Mesodermal cell (in vitro differentiated cells): ENCODE results near the gene KLF11.

Experiments used
- H3K27ac ChIP-seq: 2 replicates; pipeline ENCODE4 v1.7.0; 2013; ENCODE audit warnings: mild to moderate bottlenecking, low read depth, low read length, moderate library complexity; ENCODE audit not compliant: severe bottlenecking
- H3K36me3 ChIP-seq: 2 replicates; pipeline ENCODE4 v1.7.1; 2013; ENCODE audit warnings: mild to moderate bottlenecking, low read length, moderate library complexity; ENCODE audit not compliant: control insufficient read depth, insufficient read depth
- H3K4me1 ChIP-seq: one replicate; pipeline ENCODE4 v1.7.1; 2013; ENCODE audit warnings: mild to moderate bottlenecking, low read length; ENCODE audit not compliant: insufficient read depth, control insufficient read depth, poor library complexity, severe bottlenecking
- H3K4me3 ChIP-seq: 2 replicates; pipeline ENCODE4 v1.7.0; 2013; ENCODE audit warnings: low read length, control low read depth, mild to moderate bottlenecking; ENCODE audit not compliant: insufficient read depth, poor library complexity, severe bottlenecking; ENCODE audit errors: extremely low read depth
- H3K9me3 ChIP-seq: 2 replicates; pipeline ENCODE4 v1.7.1; 2013; ENCODE audit warnings: mild to moderate bottlenecking, low read length, moderate library complexity; ENCODE audit not compliant: control insufficient read depth
- whole genome bisulfite sequencing, 2 experiments: methylation state at CpG; one replicate each; pipeline ENCODE4 v1.1.5; 2013; ENCODE audit warnings: missing lambda C conversion rate in 2 of 2; ENCODE audit not compliant: insufficient coverage in 2 of 2; 5-methylcytosine and 5-hydroxymethylcytosine counted together

KLF11 gene

DNA sequence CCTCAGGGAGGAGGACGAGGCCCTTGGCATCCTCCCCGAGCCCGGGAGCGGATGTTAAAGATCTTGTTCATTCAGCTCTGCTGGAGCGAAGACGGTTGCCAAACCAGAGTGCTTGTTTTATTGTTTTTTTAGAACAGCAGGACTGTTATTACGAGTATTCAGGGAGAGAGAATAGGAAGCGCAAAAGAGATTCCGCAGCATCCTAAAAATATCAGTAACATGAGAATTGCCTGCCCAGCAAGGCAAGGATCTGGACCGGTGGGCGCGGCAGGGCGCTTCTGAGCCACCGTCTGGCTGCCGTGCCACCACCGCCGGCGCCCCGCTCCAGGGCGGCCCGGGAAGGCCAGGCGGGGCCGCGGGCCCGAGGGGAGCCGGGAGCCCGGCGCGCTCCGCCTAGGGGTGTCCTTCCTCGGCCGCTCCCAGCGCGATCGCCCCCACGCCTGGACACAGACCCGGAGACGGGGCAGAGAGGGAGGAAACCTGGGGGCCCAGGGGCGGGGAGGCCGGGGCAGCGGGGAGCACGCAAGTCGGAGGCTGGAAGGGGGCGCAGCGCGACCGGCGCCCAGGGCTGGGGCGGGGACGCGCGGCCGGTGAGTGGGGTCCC, 36.0 kb downstream of the KLF11 start:
- H3K9me3 ChIP-seq, result no peaks in the 10 kb centered on the region
- H3K4me3 ChIP-seq, result peak overlapping the region; percentile 39
- no peak overlapping the region for H3K27ac ChIP-seq
- H3K36me3 ChIP-seq, result no peaks in the 10 kb centered on the region
- peaks cover 4% of the 10 kb centered on the region for H3K4me1 ChIP-seq
- WGBS, 2 experiments, result 4 to 8% methylated on average over 37 to 44 of the region's 53 CpGs

DNA sequence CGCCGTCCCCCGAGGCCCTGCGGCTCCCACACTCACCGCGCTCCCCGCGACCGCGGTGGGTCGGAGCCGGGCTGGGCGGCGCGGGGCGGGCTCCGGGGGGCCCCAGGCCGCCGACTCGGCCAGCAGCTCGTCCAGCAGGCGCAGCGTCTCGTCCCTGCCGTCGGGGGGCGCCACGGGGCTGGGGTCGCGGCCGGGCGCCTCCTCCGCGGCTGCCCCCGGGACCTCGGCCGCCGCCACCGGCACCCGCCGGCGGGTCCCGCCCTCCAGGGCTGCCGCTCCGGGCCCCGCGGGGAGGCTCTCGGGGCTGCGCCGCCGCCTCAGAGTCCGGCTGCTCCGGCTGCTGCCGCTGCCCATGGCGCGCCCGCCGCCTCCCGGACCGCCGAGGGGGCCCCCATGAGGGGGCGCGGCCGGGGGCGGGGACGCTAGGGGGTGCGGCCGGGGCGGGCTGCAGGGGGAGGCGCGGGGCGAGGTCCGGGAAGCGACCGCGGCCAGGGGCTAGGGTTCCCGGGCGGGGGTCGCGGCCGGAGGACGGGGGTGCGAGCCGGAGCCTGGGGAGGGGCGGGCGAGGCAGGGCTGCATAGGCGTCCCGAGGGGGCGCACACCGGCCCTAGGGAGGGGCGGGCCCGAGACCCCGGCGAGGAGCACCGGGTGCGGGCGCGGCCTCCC, 36.7 kb downstream of the KLF11 start, which contains the start of gene CYS1:
Gene CYS1 (minus strand): TSS at position 542 of the 666 bp plus-strand sequence. CDS start 188 bp downstream, at position 354.
- H3K27ac ChIP-seq, result no peak within 1 kb of the TSS
- no peaks in the 10 kb centered on the region for H3K36me3 ChIP-seq
- peak within 1 kb of the TSS; percentile 39 for H3K4me3 ChIP-seq
- H3K9me3 ChIP-seq, result no peaks in the 10 kb centered on the region
- WGBS, 2 experiments, result 1% methylated on average over 35 to 64 of the region's 98 CpGs
- peaks cover 4% of the 10 kb centered on the region for H3K4me1 ChIP-seq

DNA sequence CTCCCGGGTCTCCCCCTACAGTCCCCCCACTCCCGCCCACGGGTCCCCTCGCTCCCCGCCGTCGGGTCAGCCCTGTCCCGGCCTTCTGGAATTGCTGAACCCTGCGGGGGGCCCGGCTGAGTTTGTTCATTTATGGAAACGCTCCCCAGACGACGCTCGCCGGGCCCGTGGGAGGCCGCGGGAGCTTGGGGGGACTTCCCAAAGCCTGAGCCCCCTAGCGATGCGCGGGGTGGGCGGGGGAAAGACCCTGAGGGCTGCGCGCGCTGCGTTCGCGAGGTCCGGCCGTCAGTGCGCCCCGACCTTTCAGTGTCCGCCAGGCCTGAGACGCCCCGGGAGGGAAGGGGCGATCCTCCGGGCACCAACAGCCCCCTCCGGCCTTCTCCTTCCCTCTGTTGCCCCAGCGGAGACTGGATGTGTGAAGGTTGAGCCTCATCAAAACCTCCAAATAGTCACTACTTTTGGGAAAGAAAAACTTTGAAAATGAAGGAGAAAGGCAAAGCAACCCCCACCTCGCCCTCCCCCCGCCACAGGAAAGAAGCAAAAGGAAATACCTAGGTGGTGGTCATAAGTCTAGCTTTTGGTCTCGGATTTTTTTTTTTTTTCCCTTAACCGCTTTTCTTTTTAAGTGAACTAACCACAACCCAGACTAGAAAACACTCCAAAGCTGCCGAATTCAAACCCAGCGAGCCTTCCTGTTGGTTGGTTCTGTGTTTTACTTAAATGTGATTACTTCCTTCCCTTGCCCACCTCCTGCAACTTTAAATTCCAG, 37.4 kb downstream of the KLF11 start:
- peak overlapping the region; percentile 22 for H3K4me3 ChIP-seq
- H3K9me3 ChIP-seq, result no peaks in the 10 kb centered on the region
- no peak overlapping the region for H3K27ac ChIP-seq
- no peaks in the 10 kb centered on the region for H3K36me3 ChIP-seq
- peaks cover 4% of the 10 kb centered on the region for H3K4me1 ChIP-seq
- WGBS, 2 experiments, result 6 to 7% methylated on average over 20 to 28 of the region's 45 CpGs

DNA sequence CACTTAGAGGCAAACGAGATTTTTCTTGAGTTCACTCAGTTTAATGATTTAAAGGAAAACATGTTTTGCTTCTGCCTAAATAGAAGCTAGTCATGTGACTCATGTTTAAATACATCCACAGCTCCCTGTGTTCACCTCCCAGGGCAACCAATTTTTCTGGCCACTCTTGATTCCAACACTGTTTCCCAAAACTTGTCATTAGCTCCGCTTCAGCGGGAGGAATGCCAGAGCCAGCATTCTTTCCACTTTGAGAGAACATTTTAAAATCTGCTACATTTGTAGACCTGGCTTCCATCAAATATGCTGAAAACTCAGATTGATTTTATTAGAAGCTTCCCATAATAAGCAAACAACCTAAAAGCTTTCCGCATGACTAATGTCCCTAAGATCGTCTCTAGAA, 39.7 kb downstream of the KLF11 start:
- Histone ChIP-seq H3K27ac (no peak overlapping the region), H3K9me3 (no peaks in the 10 kb centered on the region), H3K36me3 (no peaks in the 10 kb centered on the region), H3K4me3 (no peak overlapping the region), H3K4me1 (peaks cover 4% of the 10 kb centered on the region)
- 94 to 96% methylated on average over 2 of the region's 5 CpGs for WGBS, 2 experiments

DNA sequence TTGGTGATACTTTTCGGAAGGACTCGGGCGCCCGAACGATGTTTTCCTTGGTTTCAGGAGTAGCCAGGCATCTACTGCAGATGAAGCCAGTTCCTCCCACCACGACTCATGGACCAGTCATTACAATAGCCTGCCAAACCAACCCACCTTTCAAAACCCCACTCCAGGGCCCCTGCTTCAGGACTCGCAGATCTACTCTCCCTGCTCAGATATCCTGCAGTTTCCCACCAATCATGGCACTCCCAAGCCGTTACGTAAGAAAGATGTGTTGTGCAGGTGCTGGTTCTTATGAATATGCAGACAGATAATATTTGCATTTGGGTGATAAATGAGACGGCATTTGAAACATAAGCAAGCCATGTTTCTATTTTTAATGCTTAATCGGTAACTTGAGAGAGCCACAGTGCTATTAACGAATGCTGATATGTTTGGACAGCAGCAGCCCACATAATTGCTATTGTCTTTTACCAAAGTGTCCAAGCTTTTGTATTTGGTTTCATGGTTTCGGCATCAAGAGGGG, 40.4 kb downstream of the KLF11 start:
- 89% methylated on average over 8 to 9 of the region's 13 CpGs for WGBS, 2 experiments
- Histone ChIP-seq H3K27ac (no peak overlapping the region), H3K9me3 (no peaks in the 10 kb centered on the region), H3K36me3 (no peaks in the 10 kb centered on the region), H3K4me1 (peaks cover 4% of the 10 kb centered on the region), H3K4me3 (no peak overlapping the region)

DNA sequence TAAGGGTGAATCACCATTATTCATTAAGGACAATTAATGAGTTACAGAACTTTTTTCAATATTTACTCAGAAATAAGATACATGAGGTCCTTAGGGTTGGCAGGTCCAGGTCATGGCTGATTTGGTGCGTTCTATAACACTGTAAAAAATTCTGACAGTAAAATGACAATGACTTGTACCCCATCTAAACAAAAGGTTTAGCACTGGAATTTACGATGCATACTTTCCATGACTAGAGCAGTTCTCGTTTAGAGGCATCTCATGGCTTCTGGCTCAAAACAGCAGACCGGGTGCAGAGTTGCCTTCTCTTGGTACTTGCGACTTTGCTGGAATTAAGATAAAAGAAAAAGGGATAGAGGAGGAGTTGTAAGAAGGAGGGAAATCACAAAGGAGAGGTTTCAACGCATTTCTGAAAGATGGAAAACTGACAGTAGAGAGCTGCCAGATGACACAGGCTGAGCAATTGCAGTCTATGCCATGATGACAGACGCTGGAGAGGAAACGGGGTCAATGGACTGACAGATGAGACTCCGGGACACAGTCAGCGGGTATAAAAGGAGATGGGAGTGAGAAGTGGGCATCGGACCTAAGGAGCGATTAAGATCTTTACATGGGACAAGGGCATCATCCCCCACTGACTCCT, 41.0 kb downstream of the KLF11 start:
- H3K4me3 ChIP-seq, result no peak overlapping the region
- H3K4me1 ChIP-seq, result peaks cover 4% of the 10 kb centered on the region
- H3K27ac ChIP-seq, result no peak overlapping the region
- 82 to 94% methylated on average over 11 to 12 of the region's 12 CpGs for WGBS, 2 experiments
- no peaks in the 10 kb centered on the region for H3K36me3 ChIP-seq
- H3K9me3 ChIP-seq, result no peaks in the 10 kb centered on the region

DNA sequence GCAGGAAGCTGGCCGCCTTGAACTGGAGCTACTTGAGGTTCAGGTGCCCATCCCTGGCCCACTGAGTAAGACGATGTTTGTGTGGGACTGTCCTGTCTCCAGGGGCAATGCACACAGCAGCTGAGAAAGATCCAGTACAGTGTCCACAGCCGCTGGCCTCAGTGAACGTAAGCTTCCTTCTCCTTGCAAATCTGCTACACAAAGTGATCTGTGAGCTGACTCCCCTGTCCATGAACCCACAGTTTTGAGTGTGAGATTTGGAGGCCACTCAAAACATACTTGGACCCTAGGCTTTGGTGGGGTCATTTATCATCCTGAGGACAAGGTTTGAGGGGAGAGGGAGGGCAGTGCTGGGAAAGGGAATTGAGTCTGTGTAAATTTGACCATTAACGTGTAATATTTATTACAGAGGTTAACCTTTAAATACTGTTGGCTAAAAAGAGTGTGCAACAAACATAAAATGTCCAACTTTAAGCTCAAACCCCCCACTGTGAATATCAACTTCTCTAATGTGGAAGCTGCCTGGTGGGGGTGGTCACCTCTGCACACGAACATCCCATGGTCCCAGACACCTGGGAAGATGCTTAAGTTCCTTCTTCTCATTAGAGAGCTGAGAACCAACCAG, 41.8 kb downstream of the KLF11 start:
- Histone ChIP-seq H3K4me3 (no peak overlapping the region), H3K36me3 (no peaks in the 10 kb centered on the region), H3K9me3 (no peaks in the 10 kb centered on the region), H3K27ac (no peak overlapping the region), H3K4me1 (peaks cover 4% of the 10 kb centered on the region)
- WGBS, 2 experiments, result 67 to 71% methylated on average over 3 to 4 of the region's 6 CpGs

DNA sequence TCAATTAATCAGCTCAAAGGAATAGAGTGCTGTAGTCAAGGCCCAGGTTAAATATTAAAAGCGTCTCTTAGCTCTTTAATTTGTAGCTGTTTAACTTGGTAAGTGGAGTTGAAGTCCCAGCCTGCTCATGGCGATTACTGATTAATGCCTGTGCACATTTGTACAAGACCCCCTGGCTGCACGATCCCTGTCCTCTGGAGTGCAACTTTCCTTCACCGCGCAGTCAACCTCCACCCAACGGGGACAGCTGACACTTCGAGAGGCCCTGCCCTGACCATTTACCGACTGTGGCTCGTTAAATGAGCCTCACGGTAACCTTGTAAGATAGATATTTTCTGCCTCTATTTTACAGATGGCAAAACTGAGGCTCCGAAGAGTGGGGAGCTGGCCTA, 42.3 kb downstream of the KLF11 start:
- H3K27ac ChIP-seq, result no peak overlapping the region
- H3K4me1 ChIP-seq, result peaks cover 4% of the 10 kb centered on the region
- no peaks in the 10 kb centered on the region for H3K36me3 ChIP-seq
- H3K4me3 ChIP-seq, result no peak overlapping the region
- no peaks in the 10 kb centered on the region for H3K9me3 ChIP-seq
- WGBS, 2 experiments, result 95 to 96% methylated on average over 8 to 10 of the region's 11 CpGs

DNA sequence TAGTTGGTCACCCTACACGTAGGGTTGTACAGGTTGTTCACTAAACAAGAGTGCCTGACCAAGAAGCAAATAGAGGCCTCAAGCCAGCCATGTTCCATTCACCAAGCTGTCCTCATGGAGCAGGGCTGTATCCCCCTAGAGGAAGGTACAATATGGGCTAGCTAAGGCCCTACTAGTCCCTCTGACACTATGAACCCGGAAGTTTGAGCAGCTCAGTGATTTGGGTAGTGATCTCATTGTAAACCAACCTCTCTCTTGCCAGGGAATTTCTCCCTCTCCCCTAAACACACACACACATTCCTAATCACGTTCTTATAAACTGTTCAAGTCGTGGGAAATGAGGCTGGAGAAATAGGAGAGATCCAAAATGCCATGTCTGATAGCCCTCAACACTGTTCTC, 43.6 kb downstream of the KLF11 start:
- 74 to 78% methylated on average over 3 to 4 of the region's 4 CpGs for WGBS, 2 experiments
- Histone ChIP-seq H3K4me1 (no peaks in the 10 kb centered on the region), H3K36me3 (no peaks in the 10 kb centered on the region), H3K4me3 (no peak overlapping the region), H3K9me3 (no peaks in the 10 kb centered on the region), H3K27ac (no peak overlapping the region)

DNA sequence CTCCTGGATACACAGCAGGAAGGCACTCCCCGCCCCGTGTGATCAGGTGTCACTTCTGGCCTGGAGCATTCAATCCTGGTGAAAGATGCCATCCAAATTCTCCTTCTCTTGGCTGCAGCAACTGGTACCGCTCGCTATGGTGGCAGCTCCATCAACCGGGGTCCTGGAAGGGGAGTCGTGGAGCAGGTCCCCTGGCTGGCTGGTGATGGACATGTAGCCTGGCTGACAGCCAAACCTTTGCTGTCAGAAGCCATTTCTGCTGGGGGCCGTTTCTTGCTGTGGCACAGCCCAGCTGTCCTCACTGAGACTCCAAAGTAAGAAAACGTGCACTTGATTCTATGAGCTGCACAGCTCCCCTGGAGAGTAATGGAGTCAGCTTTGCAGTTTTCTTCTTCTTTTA, 44.0 kb downstream of the KLF11 start:
- no peak overlapping the region for H3K27ac ChIP-seq
- no peak overlapping the region for H3K4me3 ChIP-seq
- WGBS, 2 experiments, result 88 to 91% methylated on average over 8 of the region's 8 CpGs
- H3K4me1 ChIP-seq, result no peaks in the 10 kb centered on the region
- H3K9me3 ChIP-seq, result no peaks in the 10 kb centered on the region
- H3K36me3 ChIP-seq, result no peaks in the 10 kb centered on the region
